SK-N-SH treated with all-trans-retinoic acid at 6 μM for 48 hours (cell line): ENCODE results near the gene LAP3.

Experiments used
- ARNTL ChIP-seq: fragments of 450-650 bp; formaldehyde crosslinking; IDR thresholded peaks from 2 replicates; pipeline ENCODE4 v1.5.0; 2020; ENCODE audit warnings: low read depth, mild to moderate bottlenecking, moderate library complexity, borderline replicate concordance
- TOX ChIP-seq: fragments of 250-450 bp; sonication (Bioruptor Pico); IDR thresholded peaks from 2 replicates; pipeline ENCODE4 v1.8.0; 2021; ENCODE audit warnings: mild to moderate bottlenecking, moderate library complexity, borderline replicate concordance
- ZC3H10 ChIP-seq: fragments of 250-450 bp; sonication (Bioruptor Pico); IDR thresholded peaks from 2 replicates; pipeline ENCODE4 v1.5.1; 2021; ENCODE audit warnings: mild to moderate bottlenecking, moderate library complexity
- TF ChIP-seq, protein P1 (sequence below): fragments of 250-450 bp; sonication (Bioruptor Pico); IDR thresholded peaks from 2 replicates; pipeline ENCODE4 v1.5.1; 2020; ENCODE audit warnings: low read depth, mild to moderate bottlenecking, moderate library complexity
- TF ChIP-seq, protein P2 (sequence below): fragments of 250-450 bp; sonication (Bioruptor Pico); IDR thresholded peaks from 2 replicates; pipeline ENCODE4 v1.8.0; 2020; ENCODE audit warnings: mild to moderate bottlenecking, moderate library complexity, borderline replicate concordance

DNA sequence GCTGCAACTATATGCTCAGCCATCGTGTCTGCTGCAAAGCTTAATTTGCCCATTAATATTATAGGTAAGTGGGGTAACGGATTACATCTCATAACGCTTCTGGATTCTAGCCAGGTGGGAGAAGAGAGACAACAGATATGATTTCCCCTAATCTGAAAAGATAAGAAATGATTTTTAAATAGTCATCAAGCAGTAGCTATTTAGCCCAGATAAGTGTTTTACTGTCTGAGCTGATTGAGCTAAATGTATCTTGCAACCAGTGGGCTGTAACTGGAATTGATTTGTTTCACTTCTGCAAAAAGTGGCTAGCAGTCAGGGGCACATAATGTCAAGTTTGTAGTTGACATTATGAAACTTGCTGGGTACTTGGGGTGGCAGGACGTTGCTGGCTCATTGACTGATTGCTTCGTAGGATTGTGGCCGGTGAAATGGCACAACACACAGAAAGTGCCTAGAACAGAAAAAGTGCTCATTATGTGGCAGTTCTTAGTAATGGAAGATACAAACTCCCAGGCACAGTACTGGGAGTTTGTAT is 18.5 kb downstream of the LAP3 start:
- TF ChIP-seq, protein P1, sequence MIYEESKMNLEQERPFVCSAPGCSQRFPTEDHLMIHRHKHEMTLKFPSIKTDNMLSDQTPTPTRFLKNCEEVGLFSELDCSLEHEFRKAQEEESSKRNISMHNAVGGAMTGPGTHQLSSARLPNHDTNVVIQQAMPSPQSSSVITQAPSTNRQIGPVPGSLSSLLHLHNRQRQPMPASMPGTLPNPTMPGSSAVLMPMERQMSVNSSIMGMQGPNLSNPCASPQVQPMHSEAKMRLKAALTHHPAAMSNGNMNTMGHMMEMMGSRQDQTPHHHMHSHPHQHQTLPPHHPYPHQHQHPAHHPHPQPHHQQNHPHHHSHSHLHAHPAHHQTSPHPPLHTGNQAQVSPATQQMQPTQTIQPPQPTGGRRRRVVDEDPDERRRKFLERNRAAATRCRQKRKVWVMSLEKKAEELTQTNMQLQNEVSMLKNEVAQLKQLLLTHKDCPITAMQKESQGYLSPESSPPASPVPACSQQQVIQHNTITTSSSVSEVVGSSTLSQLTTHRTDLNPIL (CRISPR knock-in tag): no peak
- TF ChIP-seq ZC3H10 (CRISPR knock-in tag) (no peak), ARNTL (CRISPR knock-in tag) (no peak), TOX (CRISPR knock-in tag) (no peak)
- TF ChIP-seq, protein P2, sequence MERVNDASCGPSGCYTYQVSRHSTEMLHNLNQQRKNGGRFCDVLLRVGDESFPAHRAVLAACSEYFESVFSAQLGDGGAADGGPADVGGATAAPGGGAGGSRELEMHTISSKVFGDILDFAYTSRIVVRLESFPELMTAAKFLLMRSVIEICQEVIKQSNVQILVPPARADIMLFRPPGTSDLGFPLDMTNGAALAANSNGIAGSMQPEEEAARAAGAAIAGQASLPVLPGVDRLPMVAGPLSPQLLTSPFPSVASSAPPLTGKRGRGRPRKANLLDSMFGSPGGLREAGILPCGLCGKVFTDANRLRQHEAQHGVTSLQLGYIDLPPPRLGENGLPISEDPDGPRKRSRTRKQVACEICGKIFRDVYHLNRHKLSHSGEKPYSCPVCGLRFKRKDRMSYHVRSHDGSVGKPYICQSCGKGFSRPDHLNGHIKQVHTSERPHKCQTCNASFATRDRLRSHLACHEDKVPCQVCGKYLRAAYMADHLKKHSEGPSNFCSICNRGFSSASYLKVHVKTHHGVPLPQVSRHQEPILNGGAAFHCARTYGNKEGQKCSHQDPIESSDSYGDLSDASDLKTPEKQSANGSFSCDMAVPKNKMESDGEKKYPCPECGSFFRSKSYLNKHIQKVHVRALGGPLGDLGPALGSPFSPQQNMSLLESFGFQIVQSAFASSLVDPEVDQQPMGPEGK (CRISPR knock-in tag): no peak
